GM12878 (cell line): ENCODE measurements around the gene TNP2. TPM values are rescaled to one million over a fixed set of nuclear protein-coding genes. Genes with fewer than 3 reads are reported as not detected.

Experiments used
- CBX3 ChIP-seq: fragments of 200-600 bp; sonication (generic); IDR thresholded peaks from 2 replicates; pipeline ENCODE4 v1.6.1; 2016; ENCODE audit warnings: low read depth, borderline replicate concordance
- CEBPB ChIP-seq, 2 experiments: fragments of 150-350 bp in 1 of 2; IDR thresholded peaks; 2 replicates each; pipeline ENCODE4 v1.6.1; 2012 to 2014; ENCODE audit warnings: low read depth in 2 of 2, low read length in 2 of 2, borderline replicate concordance in 1 of 2, inconsistent platforms in 1 of 2
- CHD1 ChIP-seq: IDR thresholded peaks from 2 replicates; pipeline ENCODE4 v1.6.1; 2012; ENCODE audit warnings: low read depth, low read length, improper control_type of control experiment
- KDM1A ChIP-seq: fragments of 200-600 bp; sonication (generic); IDR thresholded peaks from 2 replicates; pipeline ENCODE4 v1.6.1; 2016; ENCODE audit warnings: borderline replicate concordance
- MTA2 ChIP-seq: fragments of 450-650 bp; IDR thresholded peaks from 2 replicates; pipeline ENCODE4 v1.6.1; 2016; ENCODE audit warnings: low read depth, mild to moderate bottlenecking, moderate library complexity
- PML ChIP-seq: IDR thresholded peaks from 2 replicates; pipeline ENCODE4 v1.6.1; 2012; ENCODE audit warnings: low read length, inconsistent platforms
- RB1 ChIP-seq: fragments of 450-650 bp; formaldehyde crosslinking; IDR thresholded peaks from 2 replicates; pipeline ENCODE4 v1.6.1; 2017; ENCODE audit warnings: mild to moderate bottlenecking, borderline replicate concordance
- SIN3A ChIP-seq: IDR thresholded peaks from 2 replicates; pipeline ENCODE4 v1.6.1; 2012; ENCODE audit warnings: low read depth, low read length, improper control_type of control experiment
- SIX5 ChIP-seq: IDR thresholded peaks from 2 replicates; pipeline ENCODE4 v1.6.1; 2011; ENCODE audit warnings: mild to moderate bottlenecking, low read depth, low read length, moderate library complexity; ENCODE audit not compliant: severe bottlenecking
- SMAD5 ChIP-seq: IDR thresholded peaks from 2 replicates; pipeline ENCODE4 v1.6.1; 2016; ENCODE audit warnings: antibody characterized with exemption, low read depth
- SRF ChIP-seq, 2 experiments: IDR thresholded peaks; 2 replicates each; pipeline ENCODE4 v1.6.1; 2011; ENCODE audit warnings: low read depth in 2 of 2, low read length in 2 of 2, mild to moderate bottlenecking in 1 of 2, moderate library complexity in 1 of 2
- ZNF24 ChIP-seq: fragments of 450-650 bp; IDR thresholded peaks from 2 replicates; pipeline ENCODE4 v1.6.1; 2017; ENCODE audit warnings: antibody characterized with exemption, mild to moderate bottlenecking
- polyA plus RNA-seq, 11 experiments: library from polyadenylated mRNA; depleted of rRNA in 4 of 11; unstranded in 6 of 11; stranded (reverse) in 5 of 11; fragments of >200 nt; fragmentation: Nextera tagmentation in 4 of 11; fragmentation: Illumina TruSeq in 1 of 11; extraction: Ambion mirVana in 4 of 11; extraction: Trizol in 1 of 11; gene quantifications; 1 replicate in 1 of 11; 2 replicates in 10 of 11; pipeline versions ENCODE4 v1.2.1 to v1.2.3, GENCODE V29; 2011 to 2016; ENCODE audit warnings: inconsistent platforms in 2 of 11, missing spikeins in 2 of 11, low read depth in 1 of 11
- total RNA-seq, 4 experiments: library from RNA; depleted of rRNA in 3 of 4; stranded (reverse); fragments of >200 nt in 3 of 4; fragmentation: Illumina TruSeq in 1 of 4; extraction: Trizol in 1 of 4; gene quantifications; 2 replicates each; pipeline versions ENCODE4 v1.2.1 to v1.2.3, GENCODE V29; 2013 to 2021
- TF ChIP-seq, protein P1 (sequence below): fragments of 150-350 bp; IDR thresholded peaks from 2 replicates; pipeline ENCODE4 v1.6.1; 2016; ENCODE audit warnings: low read depth, low read length
- TF ChIP-seq, protein P2 (sequence below): fragments of 450-650 bp; IDR thresholded peaks from 2 replicates; pipeline ENCODE4 v1.6.1; 2017; ENCODE audit warnings: mild to moderate bottlenecking, moderate library complexity
- TF ChIP-seq, protein P3 (sequence below): IDR thresholded peaks from 2 replicates; pipeline ENCODE4 v1.6.1; 2011; ENCODE audit warnings: mild to moderate bottlenecking, low read depth, low read length, moderate library complexity; ENCODE audit not compliant: insufficient replicate concordance
- TF ChIP-seq, protein P4 (sequence below): fragments of 450-650 bp; IDR thresholded peaks from 2 replicates; pipeline ENCODE4 v1.6.1; 2016; ENCODE audit warnings: mild to moderate bottlenecking, moderate library complexity, borderline replicate concordance

TNP2 gene
- total and polyA plus RNA-seq, 10 of the 15 experiments (the other 5 are each of a cell fraction or from before 2014, with no cell fraction given), result not detected

DNA sequence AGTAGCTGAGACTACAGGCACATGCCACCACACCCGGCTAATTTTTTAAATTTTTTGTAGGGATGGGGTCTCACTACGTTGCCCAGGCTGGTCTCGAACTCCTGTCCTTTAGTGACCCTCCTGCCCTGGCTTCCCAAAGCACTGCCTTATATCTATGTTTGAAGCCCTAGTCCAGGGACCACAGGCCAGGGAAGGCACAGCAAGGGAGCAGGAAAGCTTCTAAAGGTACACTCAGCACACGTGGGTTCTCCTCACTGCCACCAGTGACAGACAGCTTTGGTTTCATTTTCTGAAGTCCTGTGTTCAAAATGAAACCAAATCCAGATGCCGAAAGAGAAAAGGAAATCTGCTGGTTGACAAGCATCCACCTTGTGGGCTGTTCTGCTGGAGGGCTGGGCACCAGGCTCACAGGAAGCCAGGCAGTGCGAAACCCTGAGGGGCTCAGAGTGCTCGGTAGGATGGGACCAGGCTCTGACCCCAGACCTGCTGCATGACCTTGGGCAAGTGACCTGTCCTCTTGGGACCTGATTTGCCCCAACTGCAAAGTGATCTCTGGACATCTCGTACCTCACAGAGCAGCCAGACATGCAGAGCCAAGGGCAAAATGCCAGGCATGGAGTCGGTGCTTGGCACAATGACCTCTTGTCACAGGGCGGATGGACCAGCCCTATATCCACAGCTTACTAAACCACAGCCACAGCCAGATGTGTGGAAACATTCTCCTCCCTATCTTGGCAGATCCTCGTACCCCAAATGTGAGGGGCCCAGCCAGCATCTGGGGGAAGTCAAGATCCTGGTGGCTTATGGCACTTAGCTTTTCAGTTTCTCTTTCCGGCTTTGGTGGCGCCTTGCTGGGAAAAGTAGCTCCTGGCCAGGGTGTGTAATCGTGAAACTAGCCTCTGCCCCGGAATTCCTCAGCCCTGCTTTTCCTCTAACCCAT is 10.3 kb downstream of the TNP2 start (continued):
- peak; percentile 63; the same call in 1 of the 2 replicates for TF ChIP-seq SIN3A
- no peak for TF ChIP-seq SIX5
- TF ChIP-seq, protein P1, sequence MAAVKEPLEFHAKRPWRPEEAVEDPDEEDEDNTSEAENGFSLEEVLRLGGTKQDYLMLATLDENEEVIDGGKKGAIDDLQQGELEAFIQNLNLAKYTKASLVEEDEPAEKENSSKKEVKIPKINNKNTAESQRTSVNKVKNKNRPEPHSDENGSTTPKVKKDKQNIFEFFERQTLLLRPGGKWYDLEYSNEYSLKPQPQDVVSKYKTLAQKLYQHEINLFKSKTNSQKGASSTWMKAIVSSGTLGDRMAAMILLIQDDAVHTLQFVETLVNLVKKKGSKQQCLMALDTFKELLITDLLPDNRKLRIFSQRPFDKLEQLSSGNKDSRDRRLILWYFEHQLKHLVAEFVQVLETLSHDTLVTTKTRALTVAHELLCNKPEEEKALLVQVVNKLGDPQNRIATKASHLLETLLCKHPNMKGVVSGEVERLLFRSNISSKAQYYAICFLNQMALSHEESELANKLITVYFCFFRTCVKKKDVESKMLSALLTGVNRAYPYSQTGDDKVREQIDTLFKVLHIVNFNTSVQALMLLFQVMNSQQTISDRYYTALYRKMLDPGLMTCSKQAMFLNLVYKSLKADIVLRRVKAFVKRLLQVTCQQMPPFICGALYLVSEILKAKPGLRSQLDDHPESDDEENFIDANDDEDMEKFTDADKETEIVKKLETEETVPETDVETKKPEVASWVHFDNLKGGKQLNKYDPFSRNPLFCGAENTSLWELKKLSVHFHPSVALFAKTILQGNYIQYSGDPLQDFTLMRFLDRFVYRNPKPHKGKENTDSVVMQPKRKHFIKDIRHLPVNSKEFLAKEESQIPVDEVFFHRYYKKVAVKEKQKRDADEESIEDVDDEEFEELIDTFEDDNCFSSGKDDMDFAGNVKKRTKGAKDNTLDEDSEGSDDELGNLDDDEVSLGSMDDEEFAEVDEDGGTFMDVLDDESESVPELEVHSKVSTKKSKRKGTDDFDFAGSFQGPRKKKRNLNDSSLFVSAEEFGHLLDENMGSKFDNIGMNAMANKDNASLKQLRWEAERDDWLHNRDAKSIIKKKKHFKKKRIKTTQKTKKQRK, result no peak
- TF ChIP-seq CBX3, result no peak
- no peak for TF ChIP-seq CEBPB (IDR thresholded peaks at IDR 0.05; ENCODE audit: borderline replicate concordance in 1 of 2, low read depth in 2 of 2, low read length in 2 of 2)
- TF ChIP-seq SRF (IDR thresholded peaks at IDR 0.05; ENCODE audit: low read depth in 2 of 2, low read length in 2 of 2), result no peak
- 0 out of 2 replicates have a peak, but pooled peaks have one; percentile 22 for TF ChIP-seq MTA2
- no peak for TF ChIP-seq SMAD5
- TF ChIP-seq, protein P2, sequence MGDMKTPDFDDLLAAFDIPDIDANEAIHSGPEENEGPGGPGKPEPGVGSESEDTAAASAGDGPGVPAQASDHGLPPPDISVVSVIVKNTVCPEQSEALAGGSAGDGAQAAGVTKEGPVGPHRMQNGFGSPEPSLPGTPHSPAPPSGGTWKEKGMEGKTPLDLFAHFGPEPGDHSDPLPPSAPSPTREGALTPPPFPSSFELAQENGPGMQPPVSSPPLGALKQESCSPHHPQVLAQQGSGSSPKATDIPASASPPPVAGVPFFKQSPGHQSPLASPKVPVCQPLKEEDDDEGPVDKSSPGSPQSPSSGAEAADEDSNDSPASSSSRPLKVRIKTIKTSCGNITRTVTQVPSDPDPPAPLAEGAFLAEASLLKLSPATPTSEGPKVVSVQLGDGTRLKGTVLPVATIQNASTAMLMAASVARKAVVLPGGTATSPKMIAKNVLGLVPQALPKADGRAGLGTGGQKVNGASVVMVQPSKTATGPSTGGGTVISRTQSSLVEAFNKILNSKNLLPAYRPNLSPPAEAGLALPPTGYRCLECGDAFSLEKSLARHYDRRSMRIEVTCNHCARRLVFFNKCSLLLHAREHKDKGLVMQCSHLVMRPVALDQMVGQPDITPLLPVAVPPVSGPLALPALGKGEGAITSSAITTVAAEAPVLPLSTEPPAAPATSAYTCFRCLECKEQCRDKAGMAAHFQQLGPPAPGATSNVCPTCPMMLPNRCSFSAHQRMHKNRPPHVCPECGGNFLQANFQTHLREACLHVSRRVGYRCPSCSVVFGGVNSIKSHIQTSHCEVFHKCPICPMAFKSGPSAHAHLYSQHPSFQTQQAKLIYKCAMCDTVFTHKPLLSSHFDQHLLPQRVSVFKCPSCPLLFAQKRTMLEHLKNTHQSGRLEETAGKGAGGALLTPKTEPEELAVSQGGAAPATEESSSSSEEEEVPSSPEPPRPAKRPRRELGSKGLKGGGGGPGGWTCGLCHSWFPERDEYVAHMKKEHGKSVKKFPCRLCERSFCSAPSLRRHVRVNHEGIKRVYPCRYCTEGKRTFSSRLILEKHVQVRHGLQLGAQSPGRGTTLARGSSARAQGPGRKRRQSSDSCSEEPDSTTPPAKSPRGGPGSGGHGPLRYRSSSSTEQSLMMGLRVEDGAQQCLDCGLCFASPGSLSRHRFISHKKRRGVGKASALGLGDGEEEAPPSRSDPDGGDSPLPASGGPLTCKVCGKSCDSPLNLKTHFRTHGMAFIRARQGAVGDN, result 0 out of 2 replicates have a peak, but pooled peaks have one; percentile 52
- TF ChIP-seq CHD1, result no peak
- no peak for TF ChIP-seq KDM1A
- TF ChIP-seq, protein P3, sequence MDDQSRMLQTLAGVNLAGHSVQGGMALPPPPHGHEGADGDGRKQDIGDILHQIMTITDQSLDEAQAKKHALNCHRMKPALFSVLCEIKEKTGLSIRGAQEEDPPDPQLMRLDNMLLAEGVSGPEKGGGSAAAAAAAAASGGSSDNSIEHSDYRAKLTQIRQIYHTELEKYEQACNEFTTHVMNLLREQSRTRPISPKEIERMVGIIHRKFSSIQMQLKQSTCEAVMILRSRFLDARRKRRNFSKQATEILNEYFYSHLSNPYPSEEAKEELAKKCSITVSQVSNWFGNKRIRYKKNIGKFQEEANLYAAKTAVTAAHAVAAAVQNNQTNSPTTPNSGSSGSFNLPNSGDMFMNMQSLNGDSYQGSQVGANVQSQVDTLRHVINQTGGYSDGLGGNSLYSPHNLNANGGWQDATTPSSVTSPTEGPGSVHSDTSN, result peak; percentile 81
- TF ChIP-seq RB1, result no peak
- TF ChIP-seq, protein P4, sequence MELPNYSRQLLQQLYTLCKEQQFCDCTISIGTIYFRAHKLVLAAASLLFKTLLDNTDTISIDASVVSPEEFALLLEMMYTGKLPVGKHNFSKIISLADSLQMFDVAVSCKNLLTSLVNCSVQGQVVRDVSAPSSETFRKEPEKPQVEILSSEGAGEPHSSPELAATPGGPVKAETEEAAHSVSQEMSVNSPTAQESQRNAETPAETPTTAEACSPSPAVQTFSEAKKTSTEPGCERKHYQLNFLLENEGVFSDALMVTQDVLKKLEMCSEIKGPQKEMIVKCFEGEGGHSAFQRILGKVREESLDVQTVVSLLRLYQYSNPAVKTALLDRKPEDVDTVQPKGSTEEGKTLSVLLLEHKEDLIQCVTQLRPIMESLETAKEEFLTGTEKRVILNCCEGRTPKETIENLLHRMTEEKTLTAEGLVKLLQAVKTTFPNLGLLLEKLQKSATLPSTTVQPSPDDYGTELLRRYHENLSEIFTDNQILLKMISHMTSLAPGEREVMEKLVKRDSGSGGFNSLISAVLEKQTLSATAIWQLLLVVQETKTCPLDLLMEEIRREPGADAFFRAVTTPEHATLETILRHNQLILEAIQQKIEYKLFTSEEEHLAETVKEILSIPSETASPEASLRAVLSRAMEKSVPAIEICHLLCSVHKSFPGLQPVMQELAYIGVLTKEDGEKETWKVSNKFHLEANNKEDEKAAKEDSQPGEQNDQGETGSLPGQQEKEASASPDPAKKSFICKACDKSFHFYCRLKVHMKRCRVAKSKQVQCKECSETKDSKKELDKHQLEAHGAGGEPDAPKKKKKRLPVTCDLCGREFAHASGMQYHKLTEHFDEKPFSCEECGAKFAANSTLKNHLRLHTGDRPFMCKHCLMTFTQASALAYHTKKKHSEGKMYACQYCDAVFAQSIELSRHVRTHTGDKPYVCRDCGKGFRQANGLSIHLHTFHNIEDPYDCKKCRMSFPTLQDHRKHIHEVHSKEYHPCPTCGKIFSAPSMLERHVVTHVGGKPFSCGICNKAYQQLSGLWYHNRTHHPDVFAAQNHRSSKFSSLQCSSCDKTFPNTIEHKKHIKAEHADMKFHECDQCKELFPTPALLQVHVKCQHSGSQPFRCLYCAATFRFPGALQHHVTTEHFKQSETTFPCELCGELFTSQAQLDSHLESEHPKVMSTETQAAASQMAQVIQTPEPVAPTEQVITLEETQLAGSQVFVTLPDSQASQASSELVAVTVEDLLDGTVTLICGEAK, result no peak
- no peak for TF ChIP-seq ZNF24
- no peak for TF ChIP-seq PML
